NCI-H82 treated with DMSO at 0.1 percent for 48 hours (cell line): ENCODE results near the gene MACROD2.
"Not testable (repeated sequence)": the region's sequence is repeated elsewhere in the genome, so short reads cannot be mapped to it uniquely, and the experiment has no call there.

Experiments
- DNase-seq: peaks from one replicate; lab custom pipeline; 2025; ENCODE audit not compliant: unreplicated experiment; lab: John Stamatoyannopoulos, UW

Gene MACROD2

DNA sequence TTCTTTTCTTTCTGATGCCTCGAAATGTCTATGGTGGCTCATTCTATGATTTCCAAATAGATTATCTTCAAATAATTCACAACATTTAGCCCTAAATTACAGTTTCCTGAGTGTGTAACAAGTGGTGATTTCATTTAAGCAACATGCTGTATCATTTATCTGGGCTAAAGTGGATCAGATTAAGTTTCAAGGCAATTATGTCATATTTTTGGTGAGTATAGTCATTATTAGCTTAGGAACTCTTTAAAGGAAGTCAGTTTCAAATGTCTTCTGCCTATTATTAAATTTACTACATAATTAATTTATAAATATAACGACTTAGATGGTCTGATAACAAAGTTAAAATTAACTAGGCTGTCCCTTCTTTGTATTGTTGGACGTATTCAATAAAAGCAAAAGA is 1190.0 kb downstream of the MACROD2 start:
- no peak for DNase-seq

GRCh38 chr20:15185913-15186312 is 1190.6 kb downstream of the MACROD2 start:
- DNase-seq, result no peak

- DNase-seq, result no peak
Observed at GRCh38 chr20:15187612-15188011, 1192.3 kb downstream of the MACROD2 start.

DNA sequence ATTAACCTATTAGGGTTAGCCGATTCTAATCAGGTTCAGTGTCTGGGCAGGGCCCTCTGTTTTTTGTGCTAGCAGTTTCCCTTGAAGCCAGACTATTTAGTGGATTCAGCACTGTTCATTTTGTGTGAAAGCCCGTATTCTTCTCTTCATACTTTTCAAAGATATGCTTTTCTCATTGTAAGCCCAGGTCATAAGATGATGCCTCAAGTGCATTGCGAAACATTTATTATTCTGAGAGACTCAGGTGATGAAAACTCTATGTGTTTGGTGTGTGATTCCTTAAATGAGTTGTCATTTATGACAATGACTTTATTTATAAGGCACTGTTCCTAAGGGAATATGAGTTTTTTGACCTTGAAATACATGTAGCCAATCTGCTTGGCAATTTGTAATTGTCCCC is 1193.1 kb downstream of the MACROD2 start:
- DNase-seq, result no peak

DNA sequence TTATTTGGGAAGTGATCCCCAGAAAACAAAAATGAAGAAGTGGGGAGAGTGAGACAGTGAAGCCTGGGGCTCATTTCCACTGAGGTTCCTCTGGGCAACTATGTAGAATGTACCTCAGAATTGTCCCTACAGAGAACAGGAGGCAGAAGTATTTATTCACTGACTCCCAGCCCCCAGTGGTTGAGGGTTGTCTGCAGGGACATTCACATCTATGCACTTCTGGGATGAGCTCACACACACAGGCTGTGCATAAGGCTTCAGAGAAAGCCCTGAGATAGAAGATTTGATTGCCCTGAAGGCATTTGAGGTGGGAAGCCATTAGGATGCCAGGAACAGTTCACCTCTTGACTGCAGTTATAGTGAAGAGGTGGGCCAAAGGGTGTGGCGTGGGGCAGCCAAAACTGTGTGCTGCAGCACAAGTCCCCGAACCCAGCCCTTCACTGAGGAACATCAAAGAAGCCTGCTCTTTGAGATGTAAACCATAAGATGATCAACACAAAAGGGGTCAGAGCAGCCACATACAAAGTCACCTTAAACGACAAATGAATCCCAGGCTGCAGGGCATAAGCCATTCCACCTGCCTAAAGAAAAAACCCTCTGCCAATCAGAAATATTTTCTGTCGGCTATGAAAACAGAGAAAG is 1195.9 kb downstream of the MACROD2 start:
- DNase-seq, result no peak

DNA sequence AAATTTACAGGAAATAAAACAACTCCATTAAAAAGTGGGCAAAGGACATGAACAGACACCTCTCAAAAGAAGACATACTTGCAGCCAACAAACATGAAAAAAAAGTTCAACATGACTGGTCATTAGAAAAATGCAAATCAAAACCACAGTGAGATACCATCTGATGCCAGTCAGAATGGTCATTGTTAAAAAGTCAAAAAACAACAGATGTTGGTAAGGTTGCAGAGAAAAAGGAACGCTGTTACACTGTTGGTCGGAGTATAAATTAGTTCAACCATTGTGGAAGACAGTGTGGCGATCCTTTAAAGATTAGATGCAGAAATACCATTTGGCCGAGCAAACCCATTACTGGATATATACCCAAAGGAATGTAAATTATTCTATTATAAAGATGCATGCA is 1200.1 kb downstream of the MACROD2 start:
- no peak for DNase-seq

DNA sequence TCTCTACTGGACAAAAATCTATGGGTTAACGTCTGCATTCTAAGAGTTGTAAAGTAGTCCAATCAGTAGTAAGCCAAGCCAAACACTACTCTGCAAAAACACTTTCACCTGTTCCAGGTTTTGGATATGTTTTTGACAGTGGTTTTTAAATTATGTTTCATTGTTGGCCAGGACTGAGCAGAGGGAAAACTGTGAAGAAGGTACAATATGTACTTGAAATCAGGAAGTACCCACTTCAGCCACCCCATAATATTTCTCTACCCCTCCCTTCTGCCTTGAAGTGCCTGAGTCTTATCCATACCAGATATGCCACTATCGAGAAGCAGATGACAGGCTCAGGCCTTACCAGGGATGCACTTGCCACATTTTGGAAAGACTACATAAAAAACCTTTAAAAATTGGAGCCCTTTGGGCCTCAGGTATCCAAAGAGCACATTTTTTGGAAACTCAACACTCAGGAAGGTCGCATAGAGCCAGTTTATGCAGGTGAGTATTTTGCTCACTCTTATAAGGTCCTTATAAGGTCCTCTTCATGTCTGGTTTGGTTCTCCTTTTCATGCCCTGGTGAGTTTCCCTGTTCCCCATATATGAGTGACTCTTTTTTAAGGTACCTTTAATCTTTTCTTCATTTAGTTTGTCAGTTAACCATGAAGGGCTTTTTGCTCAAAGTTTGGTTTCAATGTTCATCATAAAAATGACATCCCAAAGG is 1201.4 kb downstream of the MACROD2 start:
- DNase-seq, result no peak

DNA sequence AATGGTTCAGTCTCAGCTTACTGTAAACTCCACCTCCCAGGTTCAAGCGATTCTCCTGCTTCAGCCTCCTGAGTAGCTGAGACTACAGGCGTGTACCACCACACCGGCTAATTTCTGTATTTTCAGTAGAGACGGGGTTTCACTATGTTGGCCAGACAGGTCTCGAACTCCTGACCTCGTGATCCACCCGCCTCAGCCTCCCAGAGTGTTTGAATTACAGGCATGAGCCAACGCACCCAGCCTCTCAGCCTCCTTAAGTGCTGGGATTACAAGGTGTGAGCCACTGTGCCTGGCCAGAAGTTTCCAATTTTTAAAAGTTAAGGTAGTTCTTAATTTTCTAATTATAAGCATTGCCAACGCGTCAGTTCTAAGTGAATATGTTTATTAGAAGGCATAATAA is 1202.7 kb downstream of the MACROD2 start:
- DNase-seq, result not testable (repeated sequence)

DNA sequence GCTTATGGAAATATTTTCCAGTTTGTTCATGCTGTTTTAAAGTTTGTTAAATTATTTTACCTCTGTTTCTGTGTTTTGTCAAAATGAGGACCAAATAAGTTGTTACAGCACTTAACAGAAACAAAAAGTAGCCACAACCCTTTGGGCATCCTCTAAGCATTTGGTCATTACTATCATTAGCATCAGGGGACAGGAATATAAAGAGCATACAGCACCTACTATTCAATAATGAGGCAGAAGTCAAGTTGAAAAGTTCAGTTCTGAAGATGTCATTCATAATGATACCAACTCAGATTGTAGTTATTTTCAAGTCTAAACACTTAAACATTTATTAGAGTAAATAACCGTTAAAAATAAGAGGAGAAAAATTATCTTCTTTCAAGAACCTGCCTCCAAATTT is 1204.4 kb downstream of the MACROD2 start:
- no peak for DNase-seq

DNA sequence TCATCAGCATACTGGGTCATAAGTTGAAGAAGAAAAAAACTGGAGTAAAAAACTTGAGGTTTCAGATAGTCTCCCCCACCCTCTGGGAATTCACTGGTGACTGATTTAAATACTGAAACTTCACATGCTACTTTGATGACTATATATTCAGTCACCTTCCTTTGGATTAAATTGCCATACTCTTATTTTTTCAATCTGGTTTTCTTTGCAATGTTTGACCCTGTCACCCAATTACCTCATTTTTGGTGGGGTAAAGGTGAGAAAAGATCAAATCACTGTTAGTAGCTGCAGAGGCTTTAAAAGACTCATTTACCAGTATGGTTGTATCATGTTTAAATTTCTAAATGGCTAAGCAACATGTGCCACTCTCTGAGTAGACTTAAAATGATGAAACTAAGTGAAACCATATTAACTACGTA is 1204.8 kb downstream of the MACROD2 start:
- DNase-seq, result no peak

- no peak for DNase-seq
Observed at GRCh38 chr20:15201602-15202001, 1206.3 kb downstream of the MACROD2 start.

GRCh38 chr20:15204234-15204633 is 1208.9 kb downstream of the MACROD2 start:
- no peak for DNase-seq

GRCh38 chr20:15205028-15205427 is 1209.7 kb downstream of the MACROD2 start:
- DNase-seq, result no peak

GRCh38 chr20:15205719-15206118 is 1210.4 kb downstream of the MACROD2 start:
- no peak for DNase-seq

DNA sequence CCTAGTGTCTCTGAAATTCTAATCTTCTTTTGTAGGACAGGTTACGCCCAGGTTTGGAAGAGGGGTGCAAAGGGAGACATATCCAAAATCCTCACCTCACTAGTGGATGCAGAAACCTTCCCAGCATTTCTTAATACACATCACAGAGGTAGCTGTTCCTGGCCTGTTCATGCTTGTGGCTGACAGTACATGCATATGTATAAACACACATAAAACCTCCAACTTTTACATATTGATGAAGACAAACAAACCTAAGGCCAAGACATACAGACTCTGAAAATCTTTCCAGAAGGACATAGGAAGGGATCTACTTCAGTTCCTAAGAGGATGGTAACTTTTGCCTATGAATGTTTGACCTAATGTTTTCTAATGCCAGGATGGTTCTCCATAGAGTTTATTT is 1214.2 kb downstream of the MACROD2 start:
- DNase-seq, result no peak

GRCh38 chr20:15214051-15214450 is 1218.7 kb downstream of the MACROD2 start:
- no peak for DNase-seq

DNA sequence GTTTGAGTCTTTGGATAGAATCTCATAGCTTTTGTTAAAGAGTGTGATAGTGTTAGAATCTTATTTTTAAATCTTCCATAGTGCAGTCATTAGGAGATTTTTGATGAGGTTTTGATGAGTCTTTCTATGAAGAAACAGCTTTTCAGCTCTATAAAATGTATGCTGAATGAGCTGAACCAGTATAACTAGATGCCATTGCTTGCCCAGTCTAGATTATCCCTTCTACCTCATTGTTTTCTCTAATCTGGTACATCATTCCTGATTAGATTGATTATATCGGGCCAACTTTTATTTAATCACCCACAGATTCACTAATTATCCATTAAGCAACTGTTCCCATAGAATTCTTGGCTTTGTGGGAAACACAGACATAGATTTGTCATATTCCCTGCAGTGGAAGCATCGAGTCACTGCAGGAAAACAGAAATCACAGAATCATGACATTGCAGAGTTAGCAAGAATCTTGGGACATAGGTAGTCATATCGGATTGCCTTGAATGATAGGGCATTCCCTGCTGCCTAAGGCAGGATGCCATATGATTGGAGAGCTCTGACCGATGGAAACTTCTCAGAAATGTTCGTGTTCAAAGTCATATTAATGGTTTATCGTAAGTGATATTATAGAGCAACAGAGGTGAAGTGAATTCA is 1224.8 kb downstream of the MACROD2 start:
- DNase-seq, result no peak

- no peak for DNase-seq
Observed at GRCh38 chr20:15220778-15221565, 1225.7 kb downstream of the MACROD2 start.

GRCh38 chr20:15222502-15223330 is 1227.4 kb downstream of the MACROD2 start:
- DNase-seq, result no peak

DNA sequence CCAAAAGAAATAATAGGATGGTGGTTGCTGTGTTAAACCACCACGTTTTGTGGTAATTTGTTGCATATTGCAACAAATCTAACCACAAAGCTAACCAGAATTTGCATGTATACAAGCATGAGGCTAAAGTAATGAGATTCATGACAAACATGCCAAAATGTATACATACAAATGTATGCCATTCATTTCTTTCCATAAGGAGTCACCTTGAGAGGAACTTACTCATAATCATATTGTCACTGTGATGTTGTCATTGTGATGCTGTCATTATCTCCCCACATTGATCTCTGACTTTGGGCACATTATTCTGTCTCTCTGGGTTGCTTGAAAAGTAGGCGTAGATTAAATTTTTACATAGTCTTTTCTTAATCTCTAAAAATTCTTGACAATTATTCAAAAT is 1228.9 kb downstream of the MACROD2 start:
- DNase-seq, result no peak

- DNase-seq, result no peak
Observed at GRCh38 chr20:15227102-15227501, 1231.8 kb downstream of the MACROD2 start.
